ENCODE results near the gene SLC17A7.

DNA sequence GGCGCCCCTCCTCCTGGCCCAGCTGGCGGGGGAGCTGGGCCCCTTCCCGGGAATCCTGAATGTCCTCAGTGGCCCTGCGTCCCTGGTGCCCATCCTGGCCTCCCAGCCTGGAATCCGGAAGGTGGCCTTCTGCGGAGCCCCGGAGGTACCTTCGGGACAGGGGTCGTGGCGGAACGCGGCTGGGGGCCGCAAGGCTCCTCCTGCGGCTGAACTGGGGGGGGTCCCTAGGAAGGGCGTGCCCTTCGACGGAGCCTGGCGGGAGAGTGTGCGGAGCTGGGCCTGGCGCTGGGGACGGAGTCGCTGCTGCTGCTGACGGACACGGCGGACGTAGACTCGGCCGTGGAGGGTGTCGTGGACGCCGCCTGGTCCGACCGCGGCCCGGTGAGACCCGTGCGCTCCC lies 20.3 kb upstream of the SLC17A7 start:
- TF ChIP-seq MXI1 (IDR thresholded peaks at IDR 0.05; ENCODE audit: borderline replicate concordance, low read depth, low read length), result no peak
- TF ChIP-seq ETV6 (CRISPR knock-in tag; conservative IDR thresholded peaks at IDR 0.05), result no peak
- TF ChIP-seq, protein P1, sequence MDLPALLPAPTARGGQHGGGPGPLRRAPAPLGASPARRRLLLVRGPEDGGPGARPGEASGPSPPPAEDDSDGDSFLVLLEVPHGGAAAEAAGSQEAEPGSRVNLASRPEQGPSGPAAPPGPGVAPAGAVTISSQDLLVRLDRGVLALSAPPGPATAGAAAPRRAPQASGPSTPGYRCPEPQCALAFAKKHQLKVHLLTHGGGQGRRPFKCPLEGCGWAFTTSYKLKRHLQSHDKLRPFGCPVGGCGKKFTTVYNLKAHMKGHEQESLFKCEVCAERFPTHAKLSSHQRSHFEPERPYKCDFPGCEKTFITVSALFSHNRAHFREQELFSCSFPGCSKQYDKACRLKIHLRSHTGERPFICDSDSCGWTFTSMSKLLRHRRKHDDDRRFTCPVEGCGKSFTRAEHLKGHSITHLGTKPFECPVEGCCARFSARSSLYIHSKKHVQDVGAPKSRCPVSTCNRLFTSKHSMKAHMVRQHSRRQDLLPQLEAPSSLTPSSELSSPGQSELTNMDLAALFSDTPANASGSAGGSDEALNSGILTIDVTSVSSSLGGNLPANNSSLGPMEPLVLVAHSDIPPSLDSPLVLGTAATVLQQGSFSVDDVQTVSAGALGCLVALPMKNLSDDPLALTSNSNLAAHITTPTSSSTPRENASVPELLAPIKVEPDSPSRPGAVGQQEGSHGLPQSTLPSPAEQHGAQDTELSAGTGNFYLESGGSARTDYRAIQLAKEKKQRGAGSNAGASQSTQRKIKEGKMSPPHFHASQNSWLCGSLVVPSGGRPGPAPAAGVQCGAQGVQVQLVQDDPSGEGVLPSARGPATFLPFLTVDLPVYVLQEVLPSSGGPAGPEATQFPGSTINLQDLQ (CRISPR knock-in tag; IDR thresholded peaks at IDR 0.05), result no peak
- no peak for TF ChIP-seq MED13 (CRISPR knock-in tag; IDR thresholded peaks at IDR 0.05)
- TF ChIP-seq CENPX (CRISPR knock-in tag; IDR thresholded peaks at IDR 0.05), result no peak
- no peak for TF ChIP-seq CBX2 (IDR thresholded peaks at IDR 0.05; ENCODE audit: low read depth, low read length)
- TF ChIP-seq CBX2 (CRISPR knock-in tag; IDR thresholded peaks at IDR 0.05; ENCODE audit: low read depth), result no peak
